Occipital lobe (tissue), 2 donors: ENCODE results near the gene TFF2. TPM values are rescaled to one million over a fixed set of nuclear protein-coding genes. Genes with fewer than 3 reads are reported as not detected.

Experiments
- DNase-seq: peaks from one replicate; lab custom pipeline; 2025; lab: John Stamatoyannopoulos, UW
- total RNA-seq: library from RNA; depleted of rRNA; stranded (reverse); fragments of >200 nt; gene quantifications from one replicate; pipeline ENCODE4 v1.2.3, GENCODE V29; 2014

Gene TFF2, protein sequence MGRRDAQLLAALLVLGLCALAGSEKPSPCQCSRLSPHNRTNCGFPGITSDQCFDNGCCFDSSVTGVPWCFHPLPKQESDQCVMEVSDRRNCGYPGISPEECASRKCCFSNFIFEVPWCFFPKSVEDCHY
- not detected for total RNA-seq

DNA sequence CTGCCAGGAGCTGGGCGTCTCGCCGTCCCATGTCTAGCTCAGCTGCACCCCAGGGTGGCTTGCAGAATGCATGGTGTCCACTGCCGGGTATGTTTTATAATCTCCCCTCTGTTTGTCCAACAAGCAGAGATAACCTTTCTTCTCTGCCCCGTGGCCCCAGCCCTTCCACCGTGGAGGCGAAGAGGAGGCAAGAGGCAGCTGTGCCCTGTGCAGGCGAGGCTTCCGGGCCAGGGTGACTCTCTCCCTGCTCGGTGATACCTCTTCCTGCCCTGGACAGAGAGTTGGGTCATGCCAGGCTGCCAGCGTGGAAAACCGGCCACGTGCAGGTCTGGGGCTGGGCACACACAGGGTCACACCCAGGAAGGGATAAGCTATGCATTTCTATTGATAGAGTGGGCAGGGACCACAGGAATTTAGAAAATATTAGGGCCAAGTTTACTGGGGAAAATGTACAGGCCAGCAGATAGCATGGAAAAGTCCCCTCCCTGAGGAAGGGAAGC is at the start of gene TFF2:
TFF2 (minus strand) TSS at position 68 of the 500 bp plus-strand sequence; CDS start at position 31, 37 bp downstream.
- DNase-seq, result no peak

DNA sequence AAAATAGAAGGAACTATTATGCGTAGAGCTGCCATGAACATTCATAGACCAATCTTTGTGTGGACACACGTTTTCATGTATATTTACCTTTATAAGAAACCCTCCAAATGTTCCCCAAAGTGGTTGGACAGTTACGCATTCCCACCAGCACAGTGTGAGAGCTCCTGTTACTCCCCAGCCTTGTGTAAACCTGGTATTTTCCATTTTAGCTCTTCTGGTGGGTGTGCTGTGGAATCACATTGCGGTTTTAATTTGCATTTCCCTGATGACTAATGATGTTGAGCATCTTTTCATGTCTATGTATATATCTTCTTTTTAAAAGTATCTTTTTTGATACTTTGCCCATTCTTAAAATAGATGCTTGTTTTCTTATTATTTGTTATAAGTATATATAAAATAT is 49.7 kb upstream of the TFF2 start:
- no peak for DNase-seq

DNA sequence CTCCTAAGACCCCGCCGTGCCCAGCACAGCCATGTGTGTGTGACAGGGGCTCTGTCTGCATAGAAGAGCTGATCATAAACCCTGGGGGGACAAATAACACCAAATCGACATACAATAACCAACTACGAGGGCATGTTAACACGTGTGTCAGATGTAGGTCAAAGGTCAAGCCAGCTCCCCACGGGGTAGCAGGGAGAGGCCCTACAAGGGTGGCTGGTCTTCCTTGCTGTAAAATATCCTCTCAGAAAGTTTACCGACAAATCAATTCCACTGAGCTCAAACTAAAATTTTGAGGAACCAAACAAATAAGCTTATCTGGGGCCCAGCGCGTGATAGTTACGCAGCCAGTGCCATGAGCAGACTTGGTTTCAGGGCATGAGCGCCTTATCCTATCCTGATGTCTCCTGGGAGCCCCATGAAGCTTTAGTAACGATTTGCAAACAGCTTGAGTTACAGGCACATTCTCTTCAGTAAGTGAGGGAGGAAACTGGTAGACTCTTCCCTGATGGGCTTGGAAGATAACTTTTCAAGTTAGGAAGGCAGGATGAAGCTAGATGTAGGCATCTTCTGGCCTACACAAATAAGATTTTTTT is 47.7 kb upstream of the TFF2 start:
- DNase-seq, result no peak

DNA sequence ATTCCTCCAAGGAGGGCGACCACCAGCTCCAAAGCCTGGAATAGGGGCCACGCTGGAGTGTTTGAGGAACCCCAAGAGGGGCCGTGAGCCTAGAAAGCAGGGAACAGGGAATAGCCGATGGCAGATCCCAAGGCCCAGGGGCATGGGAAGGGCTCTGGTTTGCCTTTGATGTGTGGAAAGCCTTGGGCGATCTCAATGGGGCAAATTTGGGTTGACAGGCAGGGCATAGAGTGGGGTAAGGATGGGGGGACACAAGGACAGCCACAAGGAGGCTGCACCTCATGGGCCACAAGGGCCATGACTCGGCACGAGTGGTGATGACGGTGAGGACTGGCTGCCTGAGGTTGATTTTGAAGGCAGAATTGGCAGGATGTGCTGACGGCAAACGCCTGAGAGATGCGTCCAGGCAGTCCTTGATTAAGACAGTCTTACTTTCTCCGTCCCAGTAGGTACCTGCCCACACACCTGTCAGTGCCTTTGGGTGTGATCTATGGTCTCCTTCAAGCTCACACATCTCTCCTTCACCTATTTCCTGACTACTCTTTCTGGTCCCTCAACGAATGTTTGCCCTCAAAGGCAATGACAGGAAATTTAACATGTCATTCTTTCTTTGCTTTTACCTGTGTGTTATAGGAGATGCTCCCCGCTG is 47.1 kb upstream of the TFF2 start:
- no peak for DNase-seq

DNA sequence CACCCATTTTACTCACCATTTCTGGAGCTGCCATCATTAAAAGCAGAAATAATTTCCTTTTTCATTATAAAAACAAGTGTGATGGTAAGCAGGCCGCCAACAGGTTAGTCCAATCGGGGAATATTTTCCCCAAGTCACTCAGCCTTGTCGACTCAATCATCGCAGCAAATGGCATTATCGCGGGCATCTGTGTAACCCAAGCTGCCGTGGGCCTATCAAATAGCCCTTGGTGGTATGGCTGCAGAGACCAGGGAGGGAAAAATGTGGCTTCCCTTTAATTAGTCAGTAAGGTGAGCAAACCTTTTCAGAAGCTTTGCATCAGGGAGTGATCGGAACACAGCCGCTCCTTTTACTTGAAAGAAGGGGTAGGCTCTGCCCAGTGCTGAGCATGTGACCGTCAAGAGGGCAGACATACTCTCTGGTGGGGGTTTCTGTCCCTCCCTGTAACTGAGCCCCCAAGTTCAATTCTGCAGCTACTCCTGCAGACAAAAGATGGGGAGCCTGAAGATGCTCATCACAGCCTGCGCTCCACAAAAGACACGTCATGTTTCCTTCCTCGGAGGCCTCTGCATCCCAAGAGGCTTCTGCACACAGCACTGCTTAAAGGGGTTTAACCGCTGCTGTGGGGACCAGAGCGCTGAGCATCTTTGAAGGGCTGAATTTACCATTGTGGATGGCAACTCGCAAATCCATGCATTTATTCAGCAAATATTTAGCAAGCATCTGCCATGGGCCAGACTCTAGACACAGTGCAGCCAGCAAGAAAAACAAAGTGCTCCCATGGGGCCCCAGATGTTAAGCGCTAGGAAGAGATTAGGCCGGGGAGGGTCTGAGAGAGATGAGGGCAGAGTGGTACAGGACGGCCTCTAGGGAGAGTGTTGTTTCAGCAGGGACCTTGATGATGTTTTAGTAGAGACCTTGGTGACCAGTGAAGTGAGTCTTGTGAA is 46.3 kb upstream of the TFF2 start:
- DNase-seq, result no peak

DNA sequence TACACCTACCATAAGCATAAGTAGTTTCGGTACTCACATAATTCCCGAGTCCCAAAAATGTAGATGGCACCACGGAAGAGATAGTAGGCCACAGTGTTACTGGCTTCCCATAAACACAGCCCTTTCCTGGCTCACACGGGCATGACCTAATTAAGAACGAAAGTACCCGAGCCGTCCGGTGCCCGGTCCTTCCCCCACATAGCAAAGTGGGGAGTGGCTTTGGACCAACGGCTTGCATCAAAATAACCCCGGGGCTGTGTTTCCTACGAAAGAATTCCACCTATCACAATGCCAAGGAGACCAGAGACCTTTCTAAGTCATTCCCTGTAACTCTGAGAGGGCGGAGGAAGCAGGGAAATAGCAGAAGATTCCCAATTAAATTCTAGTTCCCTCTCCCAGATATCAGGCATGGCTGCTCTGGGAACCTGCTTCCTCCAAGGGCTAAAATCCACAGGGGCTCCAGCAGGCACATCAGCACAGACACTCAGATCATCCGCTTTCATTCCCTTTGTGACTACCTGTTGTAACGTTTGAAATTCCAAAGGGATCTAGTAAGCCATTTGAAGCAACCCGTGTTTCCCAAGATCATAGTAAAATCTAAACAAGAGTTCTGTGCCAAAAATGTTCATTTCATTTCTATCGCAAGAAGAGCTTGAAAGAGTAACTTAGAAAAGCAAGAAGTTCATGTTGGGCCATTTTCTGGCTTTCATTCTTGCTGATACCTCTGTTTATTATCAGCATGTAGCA is 45.3 kb upstream of the TFF2 start, which contains the start of gene TMPRSS3:
TMPRSS3 (minus strand) TSS at position 148 of the 747 bp plus-strand sequence. CDS start 635 bp downstream, outside the sequence.
- DNase-seq, result no peak

DNA sequence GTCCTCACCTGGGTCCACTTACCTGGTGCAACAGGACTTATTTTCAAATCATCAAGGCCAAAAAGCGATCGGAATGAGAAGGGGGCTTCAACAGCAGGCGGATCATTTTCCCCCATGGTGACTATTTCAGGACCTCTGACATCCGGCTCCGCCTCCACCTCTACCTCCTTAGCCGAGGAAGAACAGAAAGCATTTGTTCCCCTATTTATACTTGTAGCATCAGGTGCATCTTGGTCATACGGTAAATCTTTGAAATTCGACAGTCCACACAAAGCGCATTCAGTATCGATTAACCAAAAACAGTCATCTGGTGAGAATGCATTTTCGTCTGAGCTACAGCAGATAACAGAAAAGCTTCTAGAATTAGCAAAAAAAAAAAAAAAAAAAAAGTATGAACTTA is 44.5 kb upstream of the TFF2 start:
- no peak for DNase-seq

DNA sequence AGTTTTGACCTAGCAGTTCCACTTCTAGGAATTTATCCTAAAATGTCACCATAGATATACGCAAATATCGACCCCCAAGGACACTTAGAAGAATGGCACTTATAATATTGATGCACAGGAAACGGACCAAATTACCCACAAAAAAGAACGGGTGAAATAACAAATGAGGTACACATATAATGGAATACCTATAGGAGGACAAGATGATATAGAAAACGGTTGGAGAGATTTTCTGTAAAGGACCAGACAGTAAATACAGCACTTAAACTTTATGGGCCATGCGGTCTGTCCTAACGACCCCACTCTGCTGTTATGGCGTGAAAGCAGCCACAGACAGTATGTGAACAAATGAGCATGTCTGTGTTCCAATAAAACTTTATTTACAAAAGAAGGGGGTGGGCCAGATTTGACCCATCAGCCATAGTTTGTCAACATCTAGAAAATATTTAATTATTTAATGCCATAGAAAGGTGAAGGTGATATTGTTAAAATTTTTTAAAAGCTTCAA is 42.7 kb upstream of the TFF2 start:
- no peak for DNase-seq

DNA sequence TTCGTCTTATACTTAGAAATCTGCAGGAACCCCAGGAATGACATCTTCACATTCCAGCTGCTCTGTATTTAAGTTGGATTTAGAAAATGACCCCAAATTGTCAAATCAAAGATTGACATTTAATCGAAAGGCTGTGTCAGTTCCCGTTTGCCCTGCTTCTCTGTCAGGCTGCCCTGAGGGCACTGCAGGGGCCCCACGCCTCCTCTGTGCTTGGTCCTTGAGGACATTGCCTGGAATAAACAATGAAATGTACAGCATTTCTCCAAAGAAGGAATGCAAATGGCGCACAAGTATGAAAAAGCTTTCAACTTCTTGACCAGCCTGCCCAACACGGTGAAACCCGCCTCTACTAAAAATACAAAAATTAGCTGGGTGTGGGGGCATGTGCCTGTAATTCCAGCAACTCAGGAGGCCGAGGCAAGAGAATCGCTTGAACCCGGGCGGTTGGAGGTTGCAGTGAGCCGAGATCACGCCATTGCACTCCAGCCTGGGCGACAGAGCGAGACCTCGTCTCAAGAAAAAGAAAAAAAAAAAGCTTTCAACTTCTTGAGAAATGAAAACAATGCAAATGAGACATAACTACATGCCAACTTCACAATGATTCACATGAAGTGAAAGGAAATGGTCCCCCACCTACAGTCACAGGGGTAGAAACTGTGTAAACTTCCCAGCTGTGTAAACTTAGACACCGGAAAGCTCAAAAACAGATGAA is 42.1 kb upstream of the TFF2 start:
- DNase-seq, result no peak

DNA sequence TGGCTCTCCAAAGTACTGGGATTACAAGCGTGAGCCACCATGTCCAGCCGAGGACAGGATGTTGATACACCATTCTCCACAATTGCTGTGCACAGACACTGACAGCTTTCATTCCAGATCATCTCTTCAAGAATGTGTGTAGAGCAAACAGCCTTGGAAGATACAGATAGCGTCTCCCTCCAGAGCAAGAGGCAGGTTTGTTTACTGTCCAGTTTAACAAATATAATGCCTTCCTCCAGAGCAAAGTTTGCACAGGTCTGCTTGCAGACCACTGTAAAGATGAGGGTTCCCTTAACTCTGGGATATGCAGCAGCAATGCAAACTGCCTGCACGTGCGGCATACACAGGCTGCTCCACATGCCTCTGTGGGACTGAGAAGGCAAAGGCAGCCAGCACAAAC is 40.5 kb upstream of the TFF2 start:
- DNase-seq, result no peak

DNA sequence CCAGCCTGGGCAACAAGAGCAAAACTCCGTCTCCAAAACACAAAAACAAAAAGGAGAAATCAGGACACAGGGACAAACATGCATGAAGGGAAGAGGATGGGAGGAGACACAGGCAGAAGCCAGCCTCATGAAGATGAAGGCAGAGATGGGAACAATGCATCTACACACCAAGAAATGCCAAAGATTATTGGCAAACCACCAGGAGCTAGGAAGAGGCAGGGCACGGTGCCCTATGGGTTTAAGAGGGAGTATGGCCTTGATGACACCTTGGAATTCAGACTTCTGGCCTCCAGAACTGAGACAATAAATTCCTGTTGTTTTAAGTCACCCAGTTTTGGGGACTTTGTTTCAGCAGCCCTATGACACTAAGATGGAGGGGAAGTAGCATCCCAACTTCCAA is 39.9 kb upstream of the TFF2 start:
- DNase-seq, result no peak

DNA sequence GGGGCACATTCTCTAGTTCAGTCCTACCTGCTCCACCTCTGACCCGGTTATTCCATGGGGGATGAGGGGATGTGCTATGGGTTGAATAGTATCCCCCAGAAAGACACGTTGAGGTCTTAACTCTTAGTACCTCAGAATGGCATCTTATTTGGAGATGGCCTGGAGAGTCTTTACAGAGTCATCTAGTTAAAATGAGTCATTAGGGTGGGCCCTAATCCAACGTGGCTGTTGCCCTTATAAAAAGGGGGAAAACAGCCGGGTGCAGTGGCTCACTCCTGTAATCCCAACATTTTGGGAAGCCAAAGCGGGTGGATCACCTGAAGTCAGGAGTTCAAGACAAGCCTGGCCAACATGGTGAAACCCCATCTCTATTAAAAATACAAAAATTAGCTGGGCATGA is 39.4 kb upstream of the TFF2 start:
- no peak for DNase-seq

DNA sequence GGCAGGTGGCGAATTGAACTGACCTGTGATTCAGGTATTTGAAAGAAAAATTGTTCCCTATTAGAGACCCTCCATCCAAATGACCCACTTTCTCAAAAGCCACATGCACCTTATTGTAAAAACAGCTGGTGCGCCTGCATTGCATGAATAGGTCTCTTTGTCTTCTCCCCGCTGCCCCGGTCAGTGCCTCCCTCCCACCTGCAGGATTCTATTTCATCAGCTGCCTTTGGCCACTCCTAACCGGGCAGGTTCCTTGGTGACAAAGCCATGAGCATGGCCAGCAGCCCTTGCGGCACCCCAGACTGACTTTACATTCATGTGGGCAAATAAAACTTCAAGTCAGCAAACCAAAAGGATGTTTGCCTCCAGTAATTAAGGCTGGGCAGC is 38.6 kb upstream of the TFF2 start:
- no peak for DNase-seq

DNA sequence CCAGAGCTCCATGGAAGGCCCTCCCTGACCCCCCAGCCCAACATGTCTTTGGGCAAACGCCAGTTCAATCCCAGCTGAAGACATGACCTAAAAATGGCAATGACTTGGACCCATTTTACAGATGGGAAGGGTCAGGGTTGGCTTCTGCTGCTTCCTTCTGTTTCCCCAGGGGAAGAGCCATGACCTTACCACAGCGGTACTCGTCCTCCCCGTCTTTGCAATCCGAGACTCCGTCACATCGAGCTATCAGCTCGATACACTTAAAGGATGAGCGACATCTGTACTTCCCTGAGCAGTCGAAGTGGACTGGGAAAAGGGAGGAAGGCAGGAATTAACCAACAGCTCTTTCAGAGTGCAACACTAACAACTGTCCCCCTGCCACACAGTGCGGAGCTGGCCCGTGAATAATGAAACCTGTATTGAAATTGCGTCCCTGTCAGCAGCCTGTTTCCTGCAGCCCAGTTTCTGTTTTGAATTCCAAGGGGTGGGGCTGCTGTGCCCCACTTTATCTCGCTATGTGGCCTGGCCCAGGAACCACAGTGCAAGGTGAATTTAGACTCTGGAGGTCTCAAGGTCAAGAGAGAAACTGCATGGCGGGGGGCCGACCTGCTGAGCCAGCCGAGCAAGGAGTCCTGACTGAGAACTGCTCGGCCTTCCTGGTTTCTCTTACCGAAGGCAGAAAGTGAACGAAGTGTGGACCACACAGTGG is 38.1 kb upstream of the TFF2 start:
- no peak for DNase-seq

DNA sequence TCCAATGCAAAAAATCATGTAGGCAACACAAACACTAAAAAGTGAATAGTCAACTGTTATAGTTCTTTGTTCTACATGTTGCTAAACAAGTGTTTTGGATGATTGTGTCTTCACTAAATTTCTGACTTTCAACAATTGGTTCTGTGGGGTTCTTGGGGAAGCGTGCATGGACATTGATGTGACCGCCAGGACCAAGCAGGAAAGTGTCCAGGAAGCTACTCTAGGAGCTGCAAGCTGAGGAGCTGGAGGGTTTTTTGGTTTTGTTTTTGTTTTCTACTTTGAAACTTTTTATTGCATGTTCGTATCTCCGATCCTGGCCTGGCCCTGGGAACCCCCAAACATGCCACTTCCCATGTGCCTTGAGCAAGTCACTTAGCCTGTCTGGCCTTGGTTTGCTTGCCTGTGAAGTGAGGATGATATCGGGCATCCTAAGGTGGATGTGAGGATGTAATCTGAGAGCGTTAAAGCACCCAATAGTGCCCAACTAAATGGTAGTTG is 37.1 kb upstream of the TFF2 start:
- no peak for DNase-seq

DNA sequence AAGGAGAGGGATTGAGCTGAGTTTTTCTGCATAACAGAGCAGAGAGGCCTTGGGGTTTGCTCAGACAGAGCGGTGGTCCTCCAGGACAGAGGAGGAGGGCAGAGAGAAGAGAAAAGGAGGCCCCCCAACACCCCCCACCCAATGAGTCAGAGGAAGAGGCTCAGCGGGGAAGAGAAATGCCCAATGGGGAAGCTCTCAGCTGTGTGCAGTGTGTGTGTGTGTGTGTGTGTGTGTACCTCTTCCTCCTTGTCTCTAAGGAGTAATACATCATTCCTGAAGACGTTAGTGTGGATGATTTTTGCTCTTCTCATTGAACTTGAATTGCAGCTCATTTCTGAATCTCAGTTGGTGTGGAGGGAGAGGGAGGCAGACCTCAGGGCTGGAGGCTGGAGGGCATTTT is 36.4 kb upstream of the TFF2 start:
- DNase-seq, result no peak

DNA sequence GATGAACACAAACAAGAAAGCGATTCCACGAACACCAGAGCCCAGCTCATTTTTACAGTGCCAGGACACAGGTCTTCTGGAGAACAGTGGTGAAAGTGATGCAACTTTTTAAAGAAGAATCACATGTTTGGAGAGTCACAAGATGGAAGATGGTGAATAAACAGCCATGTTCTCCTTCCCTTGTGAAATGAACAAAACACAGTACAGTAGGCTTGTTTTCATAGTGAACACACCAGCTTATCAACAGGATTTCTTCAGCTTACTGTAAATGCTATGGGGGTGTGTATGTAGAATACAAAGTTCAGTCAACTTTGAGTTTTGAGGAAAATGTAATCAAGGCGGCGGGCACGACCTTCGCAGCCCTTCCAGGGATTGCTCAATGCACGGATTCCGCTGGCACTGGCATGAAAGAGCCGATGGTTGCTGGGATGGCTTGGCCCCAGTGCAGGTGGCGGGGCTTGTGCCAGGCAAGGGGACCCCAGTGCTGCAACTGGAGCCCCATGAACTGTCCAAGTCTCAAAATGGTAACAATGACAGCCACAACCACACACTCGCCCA is 35.3 kb upstream of the TFF2 start:
- no peak for DNase-seq

DNA sequence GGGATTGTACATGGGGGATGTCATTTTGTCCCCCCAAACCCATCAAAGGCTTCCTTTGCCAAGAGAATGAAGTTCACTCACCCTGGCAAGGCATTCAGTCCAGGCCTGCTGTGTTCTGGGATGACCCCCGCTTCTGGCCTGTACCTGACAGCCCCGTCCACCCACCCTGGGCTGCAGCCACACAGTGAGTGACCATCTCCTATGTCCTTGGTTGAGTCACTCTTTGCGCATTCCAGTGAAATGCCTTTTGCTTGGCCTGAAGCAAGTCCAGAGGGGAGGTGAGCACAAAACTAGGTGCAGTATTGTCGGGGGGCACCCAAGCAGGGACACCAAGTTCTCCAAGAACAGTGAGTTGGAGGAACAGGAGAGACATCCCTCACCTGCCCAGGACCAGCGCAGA is 34.8 kb upstream of the TFF2 start:
- DNase-seq, result no peak

DNA sequence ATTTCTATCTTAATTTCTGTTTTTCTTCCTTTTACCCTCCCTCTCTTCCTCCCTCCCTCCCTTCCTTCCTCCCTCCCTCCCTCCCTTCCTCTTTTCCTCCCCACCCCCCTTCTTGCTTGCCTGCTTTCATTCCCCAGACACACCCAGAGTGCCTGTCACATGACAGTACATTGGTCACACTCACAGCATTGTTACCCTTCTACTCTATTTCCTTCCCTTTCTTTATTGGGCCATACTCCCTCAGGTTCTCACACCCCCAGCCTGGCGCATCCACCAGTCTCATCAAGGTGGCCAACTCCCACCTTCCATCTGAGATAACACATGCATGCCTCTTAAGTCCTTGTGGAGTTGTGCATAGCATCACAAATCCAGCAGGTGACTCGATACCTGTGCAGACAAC is 34.2 kb upstream of the TFF2 start:
- DNase-seq, result no peak
